Measurements from ENCODE around the gene RAX.

RAX gene

DNA sequence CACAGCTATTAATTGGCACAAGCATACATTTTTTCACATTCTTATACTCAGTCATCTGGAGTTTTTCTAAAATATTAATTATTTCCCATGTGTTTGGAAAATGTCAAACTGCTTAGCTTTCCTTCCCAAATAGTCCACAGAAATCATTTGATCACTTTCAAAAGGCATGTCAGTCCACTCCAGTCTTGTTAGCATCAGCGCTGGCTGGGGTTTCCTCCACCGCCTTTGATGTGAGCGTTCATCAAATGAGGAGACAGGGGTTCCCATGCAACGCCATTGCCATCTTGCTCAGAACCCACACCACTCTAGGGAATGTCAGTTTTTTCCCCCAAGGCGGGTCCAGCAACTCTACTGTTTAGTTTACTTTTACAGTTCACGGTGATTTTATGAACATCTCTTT, 13.1 kb upstream of the RAX start:
- TF ChIP-seq ZFX (IDR thresholded peaks at IDR 0.05; ENCODE audit: borderline replicate concordance): no peak
- TF ChIP-seq, protein P1, sequence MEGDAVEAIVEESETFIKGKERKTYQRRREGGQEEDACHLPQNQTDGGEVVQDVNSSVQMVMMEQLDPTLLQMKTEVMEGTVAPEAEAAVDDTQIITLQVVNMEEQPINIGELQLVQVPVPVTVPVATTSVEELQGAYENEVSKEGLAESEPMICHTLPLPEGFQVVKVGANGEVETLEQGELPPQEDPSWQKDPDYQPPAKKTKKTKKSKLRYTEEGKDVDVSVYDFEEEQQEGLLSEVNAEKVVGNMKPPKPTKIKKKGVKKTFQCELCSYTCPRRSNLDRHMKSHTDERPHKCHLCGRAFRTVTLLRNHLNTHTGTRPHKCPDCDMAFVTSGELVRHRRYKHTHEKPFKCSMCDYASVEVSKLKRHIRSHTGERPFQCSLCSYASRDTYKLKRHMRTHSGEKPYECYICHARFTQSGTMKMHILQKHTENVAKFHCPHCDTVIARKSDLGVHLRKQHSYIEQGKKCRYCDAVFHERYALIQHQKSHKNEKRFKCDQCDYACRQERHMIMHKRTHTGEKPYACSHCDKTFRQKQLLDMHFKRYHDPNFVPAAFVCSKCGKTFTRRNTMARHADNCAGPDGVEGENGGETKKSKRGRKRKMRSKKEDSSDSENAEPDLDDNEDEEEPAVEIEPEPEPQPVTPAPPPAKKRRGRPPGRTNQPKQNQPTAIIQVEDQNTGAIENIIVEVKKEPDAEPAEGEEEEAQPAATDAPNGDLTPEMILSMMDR (IDR thresholded peaks at IDR 0.05): no peak
- H3K27ac ChIP-seq: no peak overlapping the region

DNA sequence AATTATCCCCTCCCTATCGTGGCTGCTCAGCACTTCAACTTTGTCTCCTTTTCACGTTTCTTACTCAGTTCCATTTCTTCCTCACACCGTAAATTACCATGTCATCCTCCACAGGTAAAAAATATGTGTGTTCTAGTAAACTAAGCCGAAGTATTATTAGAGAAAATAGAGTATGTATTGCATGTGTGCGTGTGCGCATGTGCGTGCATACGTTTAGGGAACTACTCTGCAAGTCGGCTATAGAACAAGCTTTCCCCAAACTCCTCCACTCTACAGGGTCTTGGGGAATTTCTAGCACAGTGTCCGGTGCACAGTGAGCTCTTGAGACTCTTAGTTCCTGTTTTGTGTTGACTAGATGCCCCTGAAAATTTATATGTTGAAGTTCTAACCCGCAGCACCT, 9.1 kb upstream of the RAX start:
- TF ChIP-seq, protein P1 (IDR thresholded peaks at IDR 0.05): no peak
- TF ChIP-seq ZFX (IDR thresholded peaks at IDR 0.05; ENCODE audit: borderline replicate concordance): no peak
- H3K27ac ChIP-seq: no peak overlapping the region

DNA sequence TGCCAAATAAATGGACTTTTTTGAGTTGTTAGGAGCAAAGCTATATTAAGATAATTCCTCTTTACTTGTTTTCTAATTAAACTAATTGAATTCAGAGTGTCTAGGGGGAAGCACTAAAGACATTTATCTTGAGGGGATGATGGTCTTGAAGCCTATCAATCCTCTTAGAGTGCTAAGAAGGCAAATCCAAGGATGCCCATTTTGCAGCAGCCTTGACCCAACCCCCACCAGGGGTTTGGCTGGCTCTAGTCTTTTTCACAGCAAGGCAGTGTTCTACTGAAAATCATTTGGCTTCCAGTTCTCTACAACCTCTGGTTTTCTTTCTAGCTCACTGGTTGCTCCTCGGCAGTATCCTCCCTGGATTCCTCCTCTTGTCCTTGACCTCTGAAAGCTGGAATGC, 6.5 kb upstream of the RAX start:
- TF ChIP-seq, protein P1 (IDR thresholded peaks at IDR 0.05): no peak
- no peak for TF ChIP-seq ZFX (IDR thresholded peaks at IDR 0.05; ENCODE audit: borderline replicate concordance)
- no peak overlapping the region for H3K27ac ChIP-seq

DNA sequence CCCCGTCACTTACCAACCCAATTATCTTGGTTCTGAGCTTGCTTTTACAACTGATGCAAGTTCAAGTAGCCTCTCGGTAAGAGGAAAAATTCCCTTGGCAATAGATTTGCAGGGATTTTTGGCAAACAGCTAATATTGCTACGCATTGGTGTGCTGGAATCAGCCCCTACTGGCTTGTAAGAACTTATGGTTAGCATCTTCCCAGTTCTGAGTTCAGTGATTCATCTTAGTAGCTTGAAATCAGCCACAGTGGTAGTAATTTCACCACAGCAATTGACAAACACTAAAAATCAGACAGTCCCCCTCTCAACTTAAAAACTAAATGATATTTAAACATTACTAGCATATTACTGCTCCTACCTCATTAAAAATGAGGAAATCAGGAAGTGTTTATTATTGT, 5.9 kb upstream of the RAX start:
- H3K27ac ChIP-seq: no peak overlapping the region
- TF ChIP-seq, protein P1 (IDR thresholded peaks at IDR 0.05): no peak
- no peak for TF ChIP-seq ZFX (IDR thresholded peaks at IDR 0.05; ENCODE audit: borderline replicate concordance)

DNA sequence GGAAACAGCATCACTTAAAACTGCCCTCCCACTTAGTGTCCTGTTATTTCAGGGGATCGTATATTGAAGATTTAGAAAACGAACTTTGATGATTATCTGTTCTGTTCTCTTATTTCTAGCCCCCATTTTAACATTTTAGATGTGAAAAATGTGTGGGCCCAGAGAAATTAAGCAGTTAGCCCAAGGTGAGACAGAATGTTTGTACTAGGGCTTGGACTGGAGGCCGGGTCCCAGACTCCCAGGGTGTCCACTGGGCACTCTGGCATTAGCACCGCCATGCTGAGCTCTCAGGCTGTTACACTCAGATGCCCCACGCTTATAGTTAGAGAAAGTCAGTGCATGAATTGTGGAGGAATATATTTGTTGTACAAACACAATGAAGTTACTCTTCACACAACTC, 5.5 kb upstream of the RAX start:
- H3K27ac ChIP-seq: no peak overlapping the region
- TF ChIP-seq ZFX (IDR thresholded peaks at IDR 0.05; ENCODE audit: borderline replicate concordance): no peak
- TF ChIP-seq, protein P1 (IDR thresholded peaks at IDR 0.05): no peak

DNA sequence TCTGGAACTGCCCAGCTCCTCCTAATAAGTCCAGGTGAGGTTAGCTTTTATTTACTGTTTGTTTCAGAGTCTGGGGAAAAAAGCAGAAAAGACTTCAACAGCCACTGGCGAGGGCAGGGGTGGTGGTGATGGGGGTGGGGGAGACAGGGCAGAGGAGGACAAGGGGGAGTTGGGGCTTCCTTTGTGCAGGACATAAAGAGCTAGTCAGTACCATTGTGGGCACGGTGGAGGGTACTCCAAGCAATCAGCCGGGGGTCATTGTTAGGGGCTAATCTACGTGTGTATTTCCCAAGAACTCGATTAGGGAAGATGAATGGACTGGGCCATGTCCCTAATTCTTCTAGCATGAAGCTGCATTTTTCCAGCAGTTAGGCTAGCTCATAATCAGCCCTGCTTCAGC, 2.8 kb upstream of the RAX start:
- no peak overlapping the region for H3K27ac ChIP-seq

DNA sequence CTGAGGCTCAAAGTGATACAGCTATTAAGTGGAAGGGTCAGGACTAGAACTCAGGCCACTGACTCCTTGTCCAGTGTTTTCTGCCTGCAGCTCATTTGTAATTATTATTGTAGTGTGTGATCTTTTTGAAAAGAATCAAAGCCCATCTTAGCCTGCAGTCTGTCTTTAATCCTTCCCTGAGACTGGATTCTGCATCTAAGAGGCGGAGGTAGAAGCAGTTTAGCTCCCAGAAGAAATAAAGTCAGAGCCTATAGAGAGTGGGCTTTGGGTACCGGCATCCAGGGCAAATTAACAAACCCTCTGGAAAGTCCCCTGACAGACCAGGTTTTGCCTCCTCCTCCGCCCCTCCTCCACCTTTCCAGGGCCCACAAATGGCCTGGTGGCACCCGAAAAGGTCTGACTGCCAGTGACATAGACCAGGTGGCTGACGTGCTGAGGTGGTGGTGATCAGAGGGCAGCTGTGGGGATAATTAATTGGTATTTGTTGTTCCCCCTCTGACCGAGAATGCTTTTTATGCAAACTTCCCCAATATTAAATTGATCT, 2.2 kb upstream of the RAX start:
- H3K27ac ChIP-seq: no peak overlapping the region
- TF ChIP-seq ZFX (IDR thresholded peaks at IDR 0.05; ENCODE audit: borderline replicate concordance): no peak
- TF ChIP-seq, protein P1 (IDR thresholded peaks at IDR 0.05): no peak

More for the DNA sequence above, 2.8 kb upstream of the RAX start:
- TF ChIP-seq, protein P1 (IDR thresholded peaks at IDR 0.05): no peak
- TF ChIP-seq ZFX (IDR thresholded peaks at IDR 0.05; ENCODE audit: borderline replicate concordance): no peak
